HG03442 (cell line): ENCODE results near the gene AFF4.

ENCODE experiments used
- ATAC-seq: cut with Tn5 transposase; IDR thresholded peaks from one replicate; pipeline ENCODE4 v1.9.1; 2021; ENCODE audit warnings: mild to moderate bottlenecking, moderate library complexity; ENCODE audit not compliant: unreplicated experiment

Gene AFF4

DNA sequence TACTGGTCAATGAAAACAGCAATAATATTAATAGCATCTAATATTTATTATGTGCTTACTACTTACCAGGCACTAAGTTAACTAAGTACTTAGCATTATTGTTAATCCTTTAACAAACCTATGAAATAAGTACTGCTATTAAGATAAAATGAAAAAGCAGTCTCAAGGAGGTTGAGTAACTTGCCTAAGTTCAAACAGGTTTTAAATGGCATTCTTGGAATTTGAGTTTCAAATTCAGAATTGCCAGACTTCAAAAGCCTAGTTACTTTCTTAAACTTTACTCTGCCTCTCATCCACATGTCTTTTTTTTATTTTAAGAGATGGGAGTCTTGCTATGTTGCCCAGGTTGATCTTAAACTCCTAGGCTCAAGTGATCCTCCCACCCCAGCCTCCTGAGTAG is 73.9 kb downstream of the AFF4 start:
- no peak for ATAC-seq

DNA sequence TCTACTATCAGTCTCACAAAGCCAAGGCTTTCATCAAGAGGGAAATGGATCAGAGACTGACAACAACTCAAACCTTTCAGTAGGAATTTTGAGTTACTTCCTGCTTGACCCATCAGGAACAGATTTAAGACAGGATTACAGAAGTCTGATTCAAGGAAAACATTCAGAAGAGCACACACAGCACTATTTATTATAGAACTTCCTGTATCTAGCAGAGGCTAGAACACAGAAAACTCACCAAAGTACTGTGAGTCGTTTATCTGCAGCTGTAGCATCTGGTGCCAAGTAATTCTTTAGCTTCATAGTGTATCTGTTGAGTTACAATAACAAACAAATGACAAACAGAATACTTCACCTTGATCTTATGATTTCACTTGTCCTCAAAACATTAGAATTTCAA is 76.2 kb downstream of the AFF4 start:
- ATAC-seq, result no peak

DNA sequence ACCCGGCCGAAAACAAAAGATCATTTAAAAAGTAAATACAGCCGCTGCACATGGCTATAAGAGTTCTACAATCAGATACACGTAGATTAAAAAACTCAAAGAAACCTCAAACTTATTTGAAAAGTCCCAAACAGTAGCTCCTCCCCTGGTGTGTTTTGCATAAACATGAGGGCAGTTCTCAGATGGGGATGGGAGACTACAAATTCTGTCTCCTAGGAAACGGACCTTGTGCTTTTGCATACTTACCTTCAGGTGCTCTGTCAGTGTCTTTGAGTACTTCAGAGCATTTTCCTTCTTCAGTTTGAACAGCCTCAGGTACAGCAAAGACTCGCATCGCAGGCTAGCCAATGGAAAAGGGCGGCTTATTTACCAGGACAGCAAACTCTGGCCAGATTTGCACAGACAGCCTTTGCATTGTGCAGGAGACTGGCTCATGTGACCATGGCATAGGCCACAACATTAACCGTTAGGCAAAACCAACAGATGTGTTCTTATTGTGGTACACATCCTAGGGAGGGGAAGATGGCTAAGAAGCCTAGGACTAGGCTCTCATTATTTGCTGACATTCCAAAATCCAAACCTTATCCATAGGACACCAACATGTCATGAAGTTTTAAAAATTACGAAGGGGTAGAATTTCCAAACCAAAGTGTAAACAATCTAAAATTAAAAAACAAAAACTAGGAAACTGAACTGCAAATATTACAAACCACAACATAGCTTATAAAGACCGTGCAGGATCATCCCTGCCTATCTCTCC is 77.2 kb downstream of the AFF4 start:
- ATAC-seq, result no peak

DNA sequence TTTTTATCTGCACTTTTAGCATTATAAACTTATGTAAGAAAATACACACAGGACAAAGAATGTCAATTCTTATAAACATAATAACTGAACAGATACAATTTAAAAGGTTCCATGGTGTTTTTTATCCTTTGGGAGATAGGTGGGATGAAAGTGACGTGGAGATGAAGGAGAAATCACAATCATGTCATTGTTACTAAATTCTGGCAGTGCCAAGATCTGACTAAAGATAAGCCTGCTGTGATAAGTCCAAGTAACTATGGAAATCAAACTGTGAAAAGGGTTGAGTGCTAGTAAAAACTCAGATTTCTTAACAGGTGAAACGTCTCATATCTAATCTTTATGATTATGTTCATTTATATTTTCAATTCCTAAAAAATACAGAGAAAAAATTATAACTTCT is 78.9 kb downstream of the AFF4 start:
- no peak for ATAC-seq

DNA sequence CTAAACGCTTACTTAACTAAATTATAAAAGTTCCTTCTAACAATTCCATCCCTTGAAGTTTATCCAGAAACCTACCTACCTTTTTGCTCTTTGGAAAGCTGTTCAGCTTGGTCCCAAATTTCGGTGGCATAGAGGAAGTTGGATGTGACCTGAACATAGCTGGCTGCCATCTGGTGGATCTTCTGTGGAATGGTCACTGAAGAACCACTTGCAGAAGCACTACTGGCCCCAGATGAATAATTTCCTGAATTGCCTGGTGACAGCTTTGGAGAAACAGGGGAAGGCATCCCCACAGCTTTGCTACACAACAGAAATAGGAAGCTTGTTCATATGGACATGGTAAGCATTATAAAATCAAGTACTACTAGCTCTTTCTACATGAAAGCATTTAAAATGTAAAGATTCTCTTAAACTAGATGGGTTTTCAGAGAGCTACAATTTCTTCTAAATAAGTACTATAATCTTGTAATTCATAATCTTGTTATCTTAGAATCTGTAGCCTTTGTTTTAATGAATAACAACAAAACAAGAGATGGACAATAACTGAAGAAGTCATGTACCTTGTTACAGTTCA is 80.1 kb downstream of the AFF4 start:
- peak; percentile 59 for ATAC-seq

GRCh38 chr5:132877938-132878337 is 85.5 kb downstream of the AFF4 start:
- no peak for ATAC-seq

GRCh38 chr5:132877466-132877865 is 86.0 kb downstream of the AFF4 start:
- no peak for ATAC-seq

GRCh38 chr5:132876020-132876759 is 87.2 kb downstream of the AFF4 start:
- ATAC-seq, result no peak

- ATAC-seq, result no peak
Measured at GRCh38 chr5:132873930-132874271, 89.5 kb downstream of the AFF4 start.

DNA sequence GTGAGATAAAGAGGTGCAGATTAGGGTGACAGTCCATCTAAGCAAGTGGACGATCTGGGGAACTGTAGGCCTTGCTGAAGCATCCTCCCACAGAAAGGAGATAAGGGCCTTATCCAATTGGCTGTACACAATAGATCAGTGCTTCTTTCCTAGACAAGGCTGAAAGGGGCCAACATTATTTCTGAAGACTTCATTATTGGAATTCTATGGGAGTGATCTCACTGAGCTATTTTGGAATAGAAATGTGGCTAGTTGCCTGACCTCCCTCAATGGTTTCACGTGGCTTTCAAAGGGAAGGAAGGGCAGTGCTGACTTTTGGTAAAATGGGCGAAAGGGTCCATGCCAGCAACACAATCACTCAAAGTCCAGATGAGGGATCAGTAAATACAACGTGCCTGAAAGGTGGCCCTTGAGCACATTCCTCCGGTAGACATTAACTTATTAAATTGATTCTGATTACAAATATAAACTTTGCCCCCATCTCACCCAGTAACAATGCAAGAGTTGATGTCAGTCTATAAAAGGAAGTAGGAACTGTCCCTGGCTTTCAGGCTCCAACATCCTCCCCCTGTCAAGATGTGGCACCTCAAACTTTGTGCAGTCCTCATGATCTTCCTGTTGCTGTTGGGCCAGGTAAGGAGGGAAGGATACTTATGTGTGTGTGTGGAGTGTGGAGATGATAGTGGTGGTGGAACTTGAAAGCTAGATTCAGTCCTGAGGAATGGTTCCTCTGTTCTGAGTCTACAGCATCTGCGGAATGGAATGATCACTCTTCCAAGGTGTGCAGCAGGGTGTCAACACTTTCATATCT is 90.1 kb downstream of the AFF4 start, which contains the start of gene LEAP2:
Gene LEAP2, plus strand, starts transcription at position 550 of the 811 bp plus-strand sequence. Its CDS starts 27 bp downstream, at position 577.
- no peak for ATAC-seq

DNA sequence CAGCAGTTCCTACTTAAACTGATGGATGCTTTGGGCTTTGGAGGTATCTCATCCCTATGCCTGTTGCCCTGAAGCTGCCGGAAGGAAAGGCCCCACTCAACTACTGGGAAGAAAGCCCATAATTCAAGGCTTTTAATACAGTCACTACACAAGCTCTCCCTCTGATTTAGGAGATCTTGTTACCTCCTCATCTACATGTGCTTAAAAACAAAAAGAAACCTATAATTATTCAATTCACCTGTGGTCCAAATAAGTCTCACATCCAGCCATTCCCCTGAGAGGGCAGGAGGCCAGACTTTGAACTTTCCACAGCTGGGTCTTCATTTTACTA is 90.7 kb downstream of the AFF4 start:
- ATAC-seq, result no peak

DNA sequence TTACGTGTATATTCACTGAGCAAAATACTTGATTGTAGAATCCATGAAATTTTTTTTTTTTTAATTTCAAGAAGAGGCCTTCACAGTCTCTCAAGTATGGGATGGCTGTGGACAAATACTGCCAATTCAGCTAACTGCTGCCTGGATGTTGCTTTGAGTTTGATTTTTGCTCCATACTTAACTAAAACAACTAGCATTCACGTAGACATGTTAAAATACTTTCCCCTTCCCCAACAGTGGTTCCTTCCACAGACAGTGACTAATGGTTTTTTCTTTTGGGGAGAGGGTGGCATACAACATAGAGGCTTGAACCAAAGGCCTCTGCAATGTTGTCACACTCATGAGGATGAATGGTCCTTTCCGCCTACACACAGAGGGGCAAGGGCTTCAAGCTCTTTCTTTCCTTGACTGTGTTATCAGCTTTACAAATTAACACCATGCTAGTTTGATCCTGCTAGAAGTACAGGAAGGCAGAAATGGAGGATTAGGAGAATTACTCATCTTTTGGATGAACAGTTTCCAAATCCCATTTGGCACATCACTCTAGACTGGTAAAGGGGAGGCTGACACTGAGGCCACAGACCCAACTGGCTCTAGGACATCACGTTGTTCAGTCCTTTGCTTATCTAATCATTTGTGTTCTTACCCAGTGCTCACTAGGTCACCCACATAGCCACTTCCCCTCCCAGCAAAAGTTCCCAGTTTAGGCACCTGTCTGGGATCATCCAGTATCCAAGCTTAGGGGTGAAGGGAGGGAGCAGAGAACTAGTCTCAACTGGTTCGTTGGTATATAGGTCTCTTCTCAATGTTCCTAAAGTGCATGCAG is 91.8 kb downstream of the AFF4 start:
- ATAC-seq, result no peak

- no peak for ATAC-seq
Measured at GRCh38 chr5:132870801-132871200, 92.6 kb downstream of the AFF4 start.

- no peak for ATAC-seq
Measured at GRCh38 chr5:132868754-132869153, 94.7 kb downstream of the AFF4 start.

DNA sequence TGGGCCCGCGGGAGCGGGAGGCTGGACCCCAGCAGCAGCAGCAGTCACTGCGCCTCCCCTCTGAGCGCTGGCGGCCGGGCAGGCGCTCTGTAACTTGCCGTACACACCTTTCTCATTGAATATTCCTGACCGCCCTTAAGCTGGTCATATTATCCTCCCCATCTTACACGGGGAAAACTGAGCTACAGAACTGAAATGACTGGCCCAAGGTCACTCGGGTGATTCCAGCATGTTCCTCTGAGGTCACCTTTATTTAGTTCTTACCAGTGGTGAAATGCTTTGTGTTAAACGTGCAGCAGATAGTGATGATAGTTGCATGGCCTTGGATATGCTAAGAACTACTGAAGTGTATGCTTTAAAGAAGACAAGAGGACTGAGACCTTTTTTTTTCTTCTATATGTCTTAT is 96.4 kb downstream of the AFF4 start:
- no peak for ATAC-seq

DNA sequence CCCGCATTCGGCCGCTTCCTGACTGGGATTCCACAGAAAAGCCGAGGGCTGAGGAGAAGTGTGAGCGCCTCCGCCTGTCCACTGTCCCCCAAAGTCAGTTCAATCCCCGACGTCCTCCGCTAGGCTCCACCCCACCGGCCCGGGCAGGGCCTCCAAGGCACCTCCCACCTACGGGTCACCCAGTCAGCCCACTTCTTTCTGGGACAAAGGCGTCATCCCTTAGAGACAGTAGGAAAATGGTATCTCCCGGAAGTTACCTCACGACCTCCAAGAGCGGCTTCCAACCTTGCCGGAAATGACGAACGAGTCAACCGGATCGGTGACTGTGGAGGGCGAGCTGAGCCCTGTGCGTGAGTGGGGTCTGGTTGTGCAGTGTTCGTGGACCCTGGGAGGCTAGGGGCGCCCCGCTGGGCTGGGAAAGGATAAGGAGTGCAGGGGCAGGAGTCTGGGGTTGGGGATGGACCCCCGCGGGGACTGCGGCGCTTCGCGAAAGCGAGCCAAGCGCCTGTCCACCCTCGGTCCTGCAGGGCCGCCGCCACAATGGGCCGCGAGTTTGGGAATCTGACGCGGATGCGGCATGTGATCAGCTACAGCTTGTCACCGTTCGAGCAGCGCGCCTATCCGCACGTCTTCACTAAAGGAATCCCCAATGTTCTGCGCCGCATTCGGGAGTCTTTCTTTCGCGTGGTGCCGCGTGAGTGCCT is 96.9 kb downstream of the AFF4 start, which contains the start of the genes GDF9 and UQCRQ:
Gene GDF9, minus strand, starts transcription at position 128 of the 704 bp plus-strand sequence. CDS start 1,936 bp downstream, outside the sequence.
Gene UQCRQ, plus strand, starts transcription at position 301 of the 704 bp plus-strand sequence. Its CDS starts 240 bp downstream, at position 541.
- peak; percentile 97 for ATAC-seq

GRCh38 chr5:132865668-132866341 is 97.6 kb downstream of the AFF4 start:
- ATAC-seq, result peak; percentile 23

- ATAC-seq, result no peak
Measured at GRCh38 chr5:132860742-132861141, 102.7 kb downstream of the AFF4 start.

DNA sequence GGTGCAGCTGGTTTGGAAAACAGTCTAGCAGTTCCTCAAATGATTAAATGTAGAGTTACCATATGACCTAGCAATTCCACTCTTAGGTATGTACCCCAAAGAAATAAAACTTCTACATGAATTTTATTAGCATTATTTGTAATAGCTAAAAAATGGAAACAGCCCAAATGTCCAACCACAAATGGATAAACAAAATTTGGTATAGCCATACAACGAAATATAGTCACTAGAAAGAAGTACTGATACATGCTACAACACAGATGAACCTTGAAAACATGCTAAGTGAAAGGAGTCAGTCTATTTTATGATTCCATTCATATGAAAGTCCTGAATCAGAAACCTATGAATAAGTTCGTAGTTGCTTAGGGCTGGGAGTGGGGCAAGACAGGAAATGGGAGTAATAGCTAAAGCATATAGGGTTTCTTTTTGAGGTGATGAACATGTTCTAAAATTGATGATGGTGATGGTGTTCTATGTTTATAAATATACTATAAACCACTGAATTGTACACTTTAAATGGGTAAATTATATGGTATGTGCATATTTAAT is 103.5 kb downstream of the AFF4 start:
- ATAC-seq, result no peak
